HCEC 1CT (cell line): Measurements from ENCODE around the gene CLEC4D.
"Not testable (repeated sequence)": the region's sequence is repeated elsewhere in the genome, so short reads cannot be mapped to it uniquely, and the experiment has no call there.

Source experiments
- DNase-seq: peaks from one replicate; pipeline ENCODE4 v3.0.0-alpha.2; 2017

The CLEC4D gene

GRCh38 chr12:8513256-8513655 is at the start of gene CLEC4D:
Gene CLEC4D (plus strand): TSS chr12:8513503. CDS start chr12:8513733, 230 bp downstream.
- no peak for DNase-seq

DNA sequence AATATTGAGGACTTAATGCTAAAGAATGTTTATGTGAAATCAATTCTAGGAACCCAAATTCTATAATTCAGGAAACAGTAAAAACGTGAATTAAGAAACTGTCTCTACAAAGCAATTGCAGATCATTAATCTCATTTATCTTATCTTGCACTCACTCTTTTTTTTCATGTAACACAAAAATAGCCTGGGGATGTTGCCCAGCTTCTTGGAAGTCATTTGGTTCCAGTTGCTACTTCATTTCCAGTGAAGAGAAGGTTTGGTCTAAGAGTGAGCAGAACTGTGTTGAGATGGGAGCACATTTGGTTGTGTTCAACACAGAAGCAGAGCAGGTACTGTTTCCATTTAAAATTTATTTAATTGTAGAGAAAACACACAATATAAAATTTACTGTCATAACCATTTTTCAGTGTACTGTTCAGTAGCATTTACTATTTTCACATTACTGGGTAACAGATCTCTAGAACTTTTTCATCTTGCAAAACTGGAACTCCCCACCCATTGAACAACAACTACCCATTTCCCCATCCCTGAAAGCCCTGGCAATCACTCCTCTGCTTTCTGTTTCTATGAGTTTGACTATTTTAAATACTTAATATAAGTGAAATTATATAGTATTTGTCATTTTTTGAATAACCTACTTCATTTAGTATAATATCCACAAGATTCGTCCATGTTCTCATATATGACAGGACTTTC is 47.9 kb upstream of the CLEC4D start:
- no peak for DNase-seq

DNA sequence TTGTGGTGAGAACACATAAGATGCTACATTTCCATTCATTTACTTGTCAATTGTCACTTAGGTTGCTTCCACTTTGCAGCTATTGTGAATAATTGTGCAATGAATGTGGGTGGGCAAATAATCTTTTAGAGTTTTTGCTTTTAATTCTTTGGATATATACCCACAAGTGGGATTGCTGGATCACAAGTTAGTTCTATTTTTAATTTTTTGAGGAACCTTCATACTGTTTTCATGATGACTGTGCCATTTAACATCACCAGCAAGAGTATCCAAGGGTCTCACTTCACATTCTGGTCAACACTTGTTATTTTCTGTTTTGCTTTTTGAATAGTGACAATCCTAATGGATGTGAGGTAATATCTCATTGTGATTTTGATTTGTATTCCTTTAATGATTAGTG is 47.1 kb upstream of the CLEC4D start:
- DNase-seq = no peak

- no peak for DNase-seq
Measured at GRCh38 chr12:8471090-8471489, 42.2 kb upstream of the CLEC4D start.

GRCh38 chr12:8475508-8476203 is 37.6 kb upstream of the CLEC4D start:
- DNase-seq = no peak

GRCh38 chr12:8482571-8483061 is 30.7 kb upstream of the CLEC4D start:
- DNase-seq = no peak

GRCh38 chr12:8483079-8483478 is 30.2 kb upstream of the CLEC4D start:
- DNase-seq = no peak

GRCh38 chr12:8491646-8492530 is 21.4 kb upstream of the CLEC4D start:
- no peak for DNase-seq

GRCh38 chr12:8493084-8493483 is 20.2 kb upstream of the CLEC4D start:
- no peak for DNase-seq

DNA sequence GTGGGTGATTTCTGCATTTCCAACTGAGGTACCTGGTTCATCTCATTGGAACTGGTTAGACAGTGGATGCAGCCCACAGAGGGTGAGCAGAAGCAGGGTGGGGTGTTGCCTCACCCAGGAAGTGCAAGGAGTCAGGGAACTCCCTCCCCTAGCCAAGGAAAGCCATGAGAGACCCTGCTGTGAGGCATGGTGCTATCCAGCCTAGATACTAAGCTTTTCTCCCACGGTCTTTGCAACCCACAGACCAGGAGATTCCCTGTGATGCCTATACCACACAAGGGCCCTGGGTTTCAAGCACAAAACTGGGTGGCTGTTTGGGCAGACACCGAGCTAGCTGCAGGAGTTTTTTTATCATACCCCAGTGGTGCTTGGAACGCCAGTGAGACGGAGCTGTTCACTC is 17.6 kb upstream of the CLEC4D start:
- not testable (repeated sequence) for DNase-seq

GRCh38 chr12:8496074-8496473 is 17.2 kb upstream of the CLEC4D start:
- not testable (repeated sequence) for DNase-seq

DNA sequence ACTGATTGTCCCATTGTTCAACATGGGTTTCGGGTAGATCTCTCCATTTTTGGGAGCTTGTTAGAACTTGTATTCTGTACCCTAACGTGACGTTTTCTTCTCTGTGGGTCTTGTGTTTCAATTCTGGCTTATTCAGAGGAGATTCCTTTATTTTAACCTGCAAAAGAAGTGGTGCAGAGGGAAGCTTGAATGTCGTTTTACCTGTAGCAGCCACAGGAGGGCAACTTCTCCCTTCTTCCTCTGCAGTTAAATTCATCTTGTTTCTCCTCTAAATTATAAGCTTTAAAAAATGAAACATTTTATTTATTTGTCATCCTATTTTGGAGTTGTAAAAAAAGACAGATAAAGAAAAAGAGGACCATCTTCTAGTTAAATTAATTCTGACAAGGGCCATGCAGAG is 13.7 kb upstream of the CLEC4D start:
- DNase-seq = no peak

GRCh38 chr12:8501720-8502119 is 11.6 kb upstream of the CLEC4D start:
- DNase-seq = no peak

- DNase-seq = no peak
Measured at GRCh38 chr12:8504351-8504750, 9.0 kb upstream of the CLEC4D start.

DNA sequence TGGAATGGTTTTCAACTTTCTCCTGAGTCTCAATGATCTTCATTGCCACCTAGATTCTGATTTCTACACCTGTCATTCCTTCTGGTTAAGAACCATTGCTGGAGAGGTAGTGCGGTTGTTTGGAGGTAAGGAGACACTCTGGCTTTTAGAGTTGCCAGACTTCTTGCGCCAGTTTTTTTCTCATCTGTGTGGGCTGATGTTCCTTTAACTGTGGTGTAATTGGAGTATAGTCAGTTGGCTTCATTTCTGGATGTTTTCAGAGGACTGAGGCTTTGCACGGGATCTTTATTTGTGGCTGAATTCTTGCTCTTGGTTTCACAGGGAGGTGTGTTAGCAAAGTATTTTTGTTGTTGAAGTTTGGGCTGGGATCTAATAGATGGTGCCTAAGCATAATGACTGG is 5.7 kb upstream of the CLEC4D start:
- no peak for DNase-seq

- no peak for DNase-seq
Measured at GRCh38 chr12:8508223-8508622, 5.1 kb upstream of the CLEC4D start.

- DNase-seq = no peak
Measured at GRCh38 chr12:8508910-8509841, 4.1 kb upstream of the CLEC4D start.

GRCh38 chr12:8517971-8518370 is 4.7 kb downstream of the CLEC4D start:
- DNase-seq = no peak

DNA sequence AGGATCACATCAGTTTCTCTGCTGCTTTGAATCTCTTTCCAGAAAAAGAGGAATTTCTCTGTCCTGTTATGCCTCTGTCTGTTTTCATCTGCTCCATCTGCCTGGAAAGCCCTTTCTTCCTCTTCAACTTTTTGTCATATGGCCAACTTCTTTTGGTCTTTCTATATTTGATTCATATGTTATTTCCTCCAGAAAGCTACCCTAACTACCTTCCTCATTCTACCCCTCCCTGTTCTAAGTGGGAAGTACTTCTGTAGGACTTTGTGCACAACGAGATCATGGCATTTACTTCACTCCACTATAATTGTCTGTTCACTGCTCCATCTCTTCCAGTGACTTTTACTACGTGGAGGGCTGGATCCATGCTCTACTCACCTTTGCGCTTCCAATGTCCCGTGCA is 5.9 kb downstream of the CLEC4D start:
- DNase-seq = no peak

- DNase-seq = no peak
Measured at GRCh38 chr12:8527250-8528130, 14.2 kb downstream of the CLEC4D start.

DNA sequence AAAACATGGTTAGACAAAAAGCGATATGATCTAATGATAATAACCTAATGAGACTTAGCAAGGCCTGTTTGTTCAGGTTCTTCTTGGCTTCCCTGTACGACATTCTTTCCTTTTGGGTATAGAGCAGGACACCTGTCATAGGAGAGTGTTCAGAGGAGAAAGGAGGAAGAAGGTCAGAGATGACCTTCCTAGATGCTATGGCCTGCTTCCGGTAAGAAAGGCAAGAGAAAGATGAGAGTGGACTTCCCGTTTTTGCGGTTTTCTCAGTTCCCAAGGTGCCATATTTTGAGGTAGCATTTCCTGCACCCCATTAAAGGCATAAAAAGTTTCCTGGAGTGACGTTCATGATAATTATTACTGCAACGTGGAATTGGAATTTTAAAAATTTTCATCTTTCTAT is 18.7 kb downstream of the CLEC4D start:
- no peak for DNase-seq
